Ovary (tissue), 9 donors: ENCODE measurements around the gene UBE2I. TPM values are rescaled to one million over a fixed set of nuclear protein-coding genes. Genes with fewer than 3 reads are reported as not detected.

Experiments used
- DNase-seq, 5 donors: peaks; one replicate each; pipeline ENCODE4 v3.0.0-alpha.2; 2019 to 2020
- H3K27ac ChIP-seq, 2 donors: fragments of 200-600 bp; one replicate each; pipeline versions ENCODE4 v1.5.1 to v1.8.0; 2019 to 2022
- H3K27me3 ChIP-seq: fragments of 200-600 bp; one replicate; pipeline ENCODE4 v1.8.0; 2022
- H3K36me3 ChIP-seq: fragments of 200-600 bp; sonication (generic); one replicate; pipeline ENCODE4 v1.5.1; 2019
- H3K4me1 ChIP-seq: one replicate; pipeline ENCODE4 v1.8.1; 2013; ENCODE audit warnings: mild to moderate bottlenecking, moderate library complexity; ENCODE audit not compliant: insufficient read depth
- H3K4me3 ChIP-seq: fragments of 200-600 bp; sonication (generic); one replicate; pipeline ENCODE4 v1.5.1; 2017
- H3K9me3 ChIP-seq, 2 donors: fragments of 200-600 bp in 1 of 2; sonication (generic) in 1 of 2; one replicate each; pipeline versions ENCODE4 v1.5.1 to v1.8.1; 2013 to 2019; ENCODE audit warnings: mild to moderate bottlenecking in 1 of 2, moderate library complexity in 1 of 2
- EP300 ChIP-seq: sonication (generic); formaldehyde crosslinking; IDR thresholded peaks from one replicate; pipeline ENCODE4 v1.6.1; 2017; ENCODE audit warnings: antibody characterized with exemption
- POLR2A ChIP-seq: fragments of 450-650 bp; IDR thresholded peaks from one replicate; pipeline ENCODE4 v1.6.1; 2017; ENCODE audit warnings: antibody characterized with exemption, mild to moderate bottlenecking, moderate library complexity
- WGBS, 3 donors: extraction: QIAGEN DNeasy Blood & Tissue Kit in 1 of 3; methylation state at CpG; one replicate each; pipeline versions ENCODE4 v1.1.5 to v1.1.7; 2013 to 2017; 5-methylcytosine and 5-hydroxymethylcytosine counted together
- intact Hi-C, 4 donors: fragments of 100-400 bp; cut with DNase I; formaldehyde crosslinking; loops; one replicate each; pipeline versions ENCODE4 v1.11.0 to v1.15.1; 2022 to 2023
- polyA plus RNA-seq, 2 donors: library from polyadenylated mRNA; stranded (reverse); fragments of 200-250 nt in 1 of 2; fragments of 350-450 nt in 1 of 2; fragmentation: Illumina TruSeq in 1 of 2; extraction: RNeasy Lipid Tissue Mini Kit (QIAGEN cat#74804) in 1 of 2; gene quantifications; one replicate each; pipeline ENCODE4 v1.2.3, GENCODE V29; 2013 to 2014
- total RNA-seq, 7 donors: library from RNA; depleted of rRNA in 2 of 7; stranded (reverse); fragments of >200 nt in 2 of 7; fragmentation: NEBNext Ultra II Directional in 3 of 7; extraction: Animal tissue kit (Norgen Biotek cat#: 25700) in 3 of 7; gene quantifications; one replicate each; pipeline versions ENCODE4 v1.1.0 to v1.2.4, GENCODE V29; 2016 to 2023
- TF ChIP-seq, protein P1 (sequence below), 3 donors: fragments of 450-650 bp in 2 of 3; fragments of 200-600 bp in 1 of 3; IDR thresholded peaks; one replicate each; pipeline versions ENCODE4 v1.5.1 to v1.8.0; 2016 to 2022; ENCODE audit warnings: antibody characterized with exemption in 3 of 3, mild to moderate bottlenecking in 1 of 3
- donor health status: DM: no; HTN: no; CAD: no; lungs with moderate emphysema.
- donor health status: DM: no; HTN: no; CAD: no.
- donor health status: Bipolar disorder and iron deficiency.
- donor health status: DM: yes; HTN: yes; CAD: no.
- donor health status: DM: no; HTN: no; CAD: no.
- donor health status: DM: yes; HTN: yes; CAD: no.

Gene UBE2I
- total and polyA plus RNA-seq, 9 donors: 63.9 to 258 (median 145) TPM

GRCh38 chr16:1310832-1311200 lies 1.4 kb downstream of the UBE2I start:
- intact Hi-C loops: loop anchor here in 1 of 4 donors (2.0 kb wide), 1 partner anchor 42 kb away; no protein-coding TSS in a partner anchor
- Histone ChIP-seq H3K27me3 (no peaks in the 10 kb centered on the region), H3K4me1 (peaks cover 27% of the 10 kb centered on the region), H3K36me3 (no peaks in the 10 kb centered on the region), H3K4me3 (peak overlapping the region; percentile 76), H3K27ac (peak overlapping the region in 1 of 2 donors; percentile 49), H3K9me3 (no peaks in the 10 kb centered on the region)
- WGBS, 3 donors: 3 to 7% (median 4%) methylated on average over 11 to 14 of the region's 14 CpGs
- TF ChIP-seq POLR2A: no peak
- TF ChIP-seq, protein P1, sequence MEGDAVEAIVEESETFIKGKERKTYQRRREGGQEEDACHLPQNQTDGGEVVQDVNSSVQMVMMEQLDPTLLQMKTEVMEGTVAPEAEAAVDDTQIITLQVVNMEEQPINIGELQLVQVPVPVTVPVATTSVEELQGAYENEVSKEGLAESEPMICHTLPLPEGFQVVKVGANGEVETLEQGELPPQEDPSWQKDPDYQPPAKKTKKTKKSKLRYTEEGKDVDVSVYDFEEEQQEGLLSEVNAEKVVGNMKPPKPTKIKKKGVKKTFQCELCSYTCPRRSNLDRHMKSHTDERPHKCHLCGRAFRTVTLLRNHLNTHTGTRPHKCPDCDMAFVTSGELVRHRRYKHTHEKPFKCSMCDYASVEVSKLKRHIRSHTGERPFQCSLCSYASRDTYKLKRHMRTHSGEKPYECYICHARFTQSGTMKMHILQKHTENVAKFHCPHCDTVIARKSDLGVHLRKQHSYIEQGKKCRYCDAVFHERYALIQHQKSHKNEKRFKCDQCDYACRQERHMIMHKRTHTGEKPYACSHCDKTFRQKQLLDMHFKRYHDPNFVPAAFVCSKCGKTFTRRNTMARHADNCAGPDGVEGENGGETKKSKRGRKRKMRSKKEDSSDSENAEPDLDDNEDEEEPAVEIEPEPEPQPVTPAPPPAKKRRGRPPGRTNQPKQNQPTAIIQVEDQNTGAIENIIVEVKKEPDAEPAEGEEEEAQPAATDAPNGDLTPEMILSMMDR (IDR thresholded peaks at IDR 0.05): no peak
- TF ChIP-seq EP300: no peak
- no peak for DNase-seq

DNA sequence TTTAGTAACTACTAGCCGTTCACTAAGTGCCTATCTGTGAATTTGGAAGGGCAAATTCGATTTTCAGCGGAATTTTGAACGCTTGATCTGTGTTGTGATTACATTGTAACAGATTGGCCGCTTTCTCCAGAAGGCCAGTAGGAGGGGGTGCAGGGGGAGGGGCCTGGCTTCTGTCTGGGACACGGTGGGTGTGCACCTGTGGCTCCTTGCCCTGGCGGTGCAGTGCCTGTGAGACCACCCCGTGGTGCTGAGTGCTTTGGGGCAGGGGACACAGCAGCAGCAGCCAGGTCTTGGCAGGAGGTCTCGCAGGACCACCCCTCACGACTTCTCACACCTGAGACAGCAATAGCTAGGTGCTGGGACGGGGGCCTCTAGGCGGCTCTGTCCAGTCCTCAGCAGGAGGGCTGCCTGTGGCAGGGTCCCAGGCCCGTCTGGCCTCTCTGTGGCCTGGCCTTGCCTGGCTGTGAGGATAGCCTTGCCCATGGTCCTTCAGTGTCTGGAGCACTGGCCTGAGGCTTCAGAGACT lies 1.8 kb downstream of the UBE2I start:
- H3K27ac ChIP-seq: no peak overlapping the region
- no peak for DNase-seq
- peaks cover 27% of the 10 kb centered on the region for H3K4me1 ChIP-seq
- TF ChIP-seq EP300: no peak
- no peak for TF ChIP-seq POLR2A
- TF ChIP-seq, protein P1 (IDR thresholded peaks at IDR 0.05): no peak
- no peaks in the 10 kb centered on the region for H3K36me3 ChIP-seq
- WGBS, 3 donors: 8 to 13% (median 9%) methylated on average over 11 to 13 of the region's 13 CpGs
- peak overlapping the region; percentile 76 for H3K4me3 ChIP-seq
- intact Hi-C loops: loop anchor here in 1 of 4 donors (2.0 kb wide), 1 partner anchor 42 kb away; no protein-coding TSS in a partner anchor
- no peaks in the 10 kb centered on the region for H3K9me3 ChIP-seq
- H3K27me3 ChIP-seq: no peaks in the 10 kb centered on the region

DNA sequence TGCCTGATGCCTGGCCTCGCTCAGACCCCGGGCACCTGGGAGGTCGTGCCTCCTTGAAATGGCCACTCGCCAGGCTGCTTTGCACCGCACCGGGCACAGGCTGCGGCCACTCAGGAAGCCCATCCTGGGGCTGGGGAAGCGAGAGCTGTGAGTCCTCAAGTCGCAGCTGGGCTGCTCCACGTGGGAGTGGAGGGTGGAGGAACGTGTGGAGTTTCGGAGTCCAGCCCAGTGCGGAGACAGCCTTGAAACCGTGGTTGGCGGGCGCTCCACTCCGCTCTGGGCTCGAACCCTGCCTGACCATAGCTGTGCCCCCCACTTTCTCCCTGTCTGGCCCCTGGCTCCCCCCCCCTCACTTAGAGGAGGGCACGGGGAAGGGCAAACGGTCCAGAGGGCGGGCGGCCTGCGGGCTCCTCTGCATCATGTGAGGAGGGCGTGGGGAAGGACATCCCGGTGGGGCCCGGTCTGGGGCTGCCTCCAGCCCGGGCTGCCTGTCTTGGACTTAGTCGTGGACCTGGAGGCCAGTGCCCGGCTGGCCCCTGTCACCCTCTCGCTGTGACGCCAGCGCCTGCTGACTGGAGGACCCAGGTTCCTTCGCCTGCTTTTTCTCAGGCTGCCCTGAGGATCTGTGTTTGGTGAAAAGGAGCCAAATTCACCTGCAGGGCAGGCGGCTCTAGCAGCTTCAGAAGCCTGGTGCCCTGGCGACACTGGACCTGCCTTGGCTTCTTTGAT lies 2.5 kb downstream of the UBE2I start:
- Histone ChIP-seq H3K36me3 (no peaks in the 10 kb centered on the region), H3K4me1 (peaks cover 27% of the 10 kb centered on the region), H3K27ac (no peak overlapping the region), H3K9me3 (no peaks in the 10 kb centered on the region), H3K27me3 (no peaks in the 10 kb centered on the region), H3K4me3 (peak overlapping the region; percentile 76)
- WGBS, 3 donors: 14 to 16% (median 15%) methylated on average over 32 to 35 of the region's 35 CpGs
- peak in 4 of 5 donors; percentile 57 to 78 (median 64) for DNase-seq
- intact Hi-C loops: loop anchor here in 1 of 4 donors (2.0 kb wide), 1 partner anchor 41 kb away; no protein-coding TSS in a partner anchor
- TF ChIP-seq, protein P1 (IDR thresholded peaks at IDR 0.05): no peak
- TF ChIP-seq POLR2A (no peak), EP300 (no peak)

- intact Hi-C loops: no loop called here
- Histone ChIP-seq H3K4me1 (peaks cover 27% of the 10 kb centered on the region), H3K27me3 (no peaks in the 10 kb centered on the region), H3K4me3 (no peak overlapping the region), H3K27ac (no peak overlapping the region), H3K36me3 (no peaks in the 10 kb centered on the region), H3K9me3 (no peaks in the 10 kb centered on the region)
- TF ChIP-seq, protein P1 (IDR thresholded peaks at IDR 0.05): no peak
- TF ChIP-seq POLR2A (no peak), EP300 (no peak)
- no peak for DNase-seq
- WGBS, 3 donors: 53 to 57% (median 53%) methylated on average over 3 to 16 of the region's 16 CpGs
These were observed 3.0 kb downstream of the UBE2I start for GRCh38 chr16:1312467-1312816.
